Stomach (tissue), 9 donors: ENCODE data around the gene NALCN. TPM values are rescaled to one million over a fixed set of nuclear protein-coding genes. Genes with fewer than 3 reads are reported as not detected.

ENCODE experiments used
- DNase-seq, 2 donors: peaks; one replicate each; pipeline versions ENCODE4 v3.0.0 to v3.0.0-alpha.2; 2013 to 2019
- H3K27ac ChIP-seq, 5 donors: fragments of 200-600 bp in 4 of 5; sonication (generic) in 4 of 5; one replicate each; pipeline ENCODE4 v1.5.1; 2013 to 2019; ENCODE audit warnings: mild to moderate bottlenecking in 1 of 5, moderate library complexity in 1 of 5
- H3K27me3 ChIP-seq, 3 donors: fragments of 200-600 bp; sonication (generic); one replicate each; pipeline ENCODE4 v1.5.1; 2017 to 2019; ENCODE audit warnings: mixed run types in 1 of 3
- H3K36me3 ChIP-seq, 4 donors: fragments of 200-600 bp; sonication (generic); 1 replicate in 3 of 4; 2 replicates in 1 of 4; pipeline ENCODE4 v1.5.1; 2016 to 2019
- H3K4me1 ChIP-seq, 4 donors: fragments of 200-600 bp; sonication (generic); one replicate each; pipeline ENCODE4 v1.5.1; 2016 to 2019
- H3K4me3 ChIP-seq, 4 donors: fragments of 200-600 bp; sonication (generic) in 3 of 4; one replicate each; pipeline ENCODE4 v1.5.1; 2016 to 2019; ENCODE audit warnings: mild to moderate bottlenecking in 1 of 4
- H3K9me3 ChIP-seq, 4 donors: fragments of 200-600 bp; sonication (generic); one replicate each; pipeline ENCODE4 v1.5.1; 2016 to 2019
- CTCF ChIP-seq, 7 experiments: fragments of 450-650 bp in 4 of 7; fragments of 200-600 bp in 3 of 7; sonication (generic) in 3 of 7; IDR thresholded peaks; one replicate each; pipeline ENCODE4 v1.5.1; 2016 to 2019; ENCODE audit warnings: antibody characterized with exemption in 7 of 7, control low read depth in 2 of 7, mild to moderate bottlenecking in 1 of 7
- EP300 ChIP-seq: sonication (generic); formaldehyde crosslinking; IDR thresholded peaks from one replicate; pipeline ENCODE4 v1.6.1; 2017; ENCODE audit warnings: antibody characterized with exemption
- POLR2A ChIP-seq, 4 donors: fragments of 450-650 bp; IDR thresholded peaks; one replicate each; pipeline ENCODE4 v1.6.1; 2016; ENCODE audit warnings: antibody characterized with exemption in 4 of 4, control low read depth in 2 of 4, mild to moderate bottlenecking in 1 of 4, moderate library complexity in 1 of 4
- POLR2AphosphoS5 ChIP-seq, 3 donors: sonication (generic); formaldehyde crosslinking; IDR thresholded peaks; one replicate each; pipeline ENCODE4 v1.6.1; 2016; ENCODE audit warnings: antibody characterized with exemption in 3 of 3
- WGBS, 5 donors: extraction: QIAGEN DNeasy Blood & Tissue Kit in 3 of 5; methylation state at CpG; one replicate each; pipeline versions ENCODE4 v1.1.5 to v1.1.7; 2013 to 2018; 5-methylcytosine and 5-hydroxymethylcytosine counted together
- intact Hi-C: fragments of 100-400 bp; cut with DNase I; formaldehyde crosslinking; loops from one replicate; pipeline ENCODE4 v1.15.1; 2023; ENCODE audit warnings: low total_unique reads
- polyA plus RNA-seq, 3 donors: library from polyadenylated mRNA; stranded (reverse); fragments of 200-250 nt; gene quantifications; one replicate each; pipeline ENCODE4 v1.2.3, GENCODE V29; 2013
- total RNA-seq, 5 donors: library from RNA; depleted of rRNA; stranded (reverse); fragments of >200 nt; gene quantifications; one replicate each; pipeline versions ENCODE4 v1.1.0 to v1.2.3, GENCODE V29; 2014 to 2016
- donor health status: healthy with polysubstance abuse.
- donor health status: Bipolar disorder and iron deficiency.
- donor health status: healthy.

NALCN gene
- total and polyA plus RNA-seq, 8 donors, result 0.15 to 2.9 (median 1.2) TPM; not detected in 2

GRCh38 chr13:101398191-101398590, 18.1 kb downstream of the NALCN start:
- TF ChIP-seq POLR2A (IDR thresholded peaks at IDR 0.05), result no peak
- no peak for TF ChIP-seq EP300
- no peak for TF ChIP-seq POLR2AphosphoS5 (IDR thresholded peaks at IDR 0.05)
- TF ChIP-seq CTCF (IDR thresholded peaks at IDR 0.05), result no peak
- WGBS, 5 donors, result 40 to 76% (median 70%) methylated on average over 2 of the region's 2 CpGs
- no peaks in the 10 kb centered on the region for H3K27me3 ChIP-seq
- DNase-seq, result no peak
- intact Hi-C loops, result no loop called here
- no peak overlapping the region for H3K4me3 ChIP-seq
- H3K36me3 ChIP-seq, result no peaks in the 10 kb centered on the region
- H3K4me1 ChIP-seq, result no peaks in the 10 kb centered on the region
- H3K27ac ChIP-seq, result no peak overlapping the region
- no peaks in the 10 kb centered on the region for H3K9me3 ChIP-seq

- 42 to 54% (median 44%) methylated on average over 2 of the region's 2 CpGs for WGBS, 5 donors
- no peaks in the 10 kb centered on the region for H3K9me3 ChIP-seq
- TF ChIP-seq POLR2A (IDR thresholded peaks at IDR 0.05), result no peak
- no peak overlapping the region for H3K4me3 ChIP-seq
- no peak for DNase-seq
- no peaks in the 10 kb centered on the region for H3K4me1 ChIP-seq
- H3K27ac ChIP-seq, result no peak overlapping the region
- intact Hi-C loops, result no loop called here
- H3K36me3 ChIP-seq, result no peaks in the 10 kb centered on the region
- no peaks in the 10 kb centered on the region for H3K27me3 ChIP-seq
These were observed 18.6 kb downstream of the NALCN start for GRCh38 chr13:101397742-101398141.

GRCh38 chr13:101394605-101395004, 21.7 kb downstream of the NALCN start:
- no peak overlapping the region for H3K4me3 ChIP-seq
- no peaks in the 10 kb centered on the region for H3K27me3 ChIP-seq
- no peak overlapping the region for H3K27ac ChIP-seq
- 36 to 54% (median 44%) methylated on average over 2 of the region's 2 CpGs for WGBS, 5 donors
- H3K36me3 ChIP-seq, result no peaks in the 10 kb centered on the region
- H3K9me3 ChIP-seq, result no peaks in the 10 kb centered on the region
- TF ChIP-seq POLR2A (IDR thresholded peaks at IDR 0.05), result no peak
- no peak for TF ChIP-seq CTCF (IDR thresholded peaks at IDR 0.05)
- no peak for DNase-seq
- no peaks in the 10 kb centered on the region for H3K4me1 ChIP-seq
- intact Hi-C loops, result no loop called here

- Histone ChIP-seq H3K4me3 (no peak overlapping the region), H3K4me1 (no peaks in the 10 kb centered on the region), H3K27ac (no peak overlapping the region), H3K36me3 (no peaks in the 10 kb centered on the region), H3K27me3 (no peaks in the 10 kb centered on the region), H3K9me3 (no peaks in the 10 kb centered on the region)
- 68 to 86% (median 83%) methylated on average over 3 of the region's 3 CpGs for WGBS, 5 donors
- TF ChIP-seq CTCF (IDR thresholded peaks at IDR 0.05), result no peak
- no peak for TF ChIP-seq EP300
- no peak for TF ChIP-seq POLR2AphosphoS5 (IDR thresholded peaks at IDR 0.05)
- TF ChIP-seq POLR2A (IDR thresholded peaks at IDR 0.05), result no peak
- DNase-seq, result peak in 1 of 2 donors; percentile 13
- intact Hi-C loops, result no loop called here
These were observed 23.2 kb downstream of the NALCN start for GRCh38 chr13:101393140-101393539.

- TF ChIP-seq EP300 (no peak), CTCF (IDR thresholded peaks at IDR 0.05) (no peak), POLR2A (IDR thresholded peaks at IDR 0.05) (no peak), POLR2AphosphoS5 (IDR thresholded peaks at IDR 0.05) (no peak)
- no peaks in the 10 kb centered on the region for H3K9me3 ChIP-seq
- 45 to 61% (median 55%) methylated on average over 5 of the region's 5 CpGs for WGBS, 5 donors
These were observed 25.8 kb downstream of the NALCN start for GRCh38 chr13:101390461-101390860.

More at GRCh38 chr13:101390461-101390860, 25.8 kb downstream of the NALCN start:
- no peaks in the 10 kb centered on the region for H3K27me3 ChIP-seq
- H3K4me1 ChIP-seq, result no peaks in the 10 kb centered on the region
- H3K4me3 ChIP-seq, result no peak overlapping the region
- intact Hi-C loops, result no loop called here
- no peak overlapping the region for H3K27ac ChIP-seq
- H3K36me3 ChIP-seq, result no peaks in the 10 kb centered on the region
- no peak for DNase-seq
